GM15510 (cell line): Measurements from ENCODE around the gene SPTBN1.

Source experiments
- POLR2A ChIP-seq: IDR thresholded peaks from 3 replicates; pipeline ENCODE4 v1.6.1; 2011; ENCODE audit warnings: borderline replicate concordance; ENCODE audit not compliant: insufficient read length; ENCODE audit errors: extremely low read depth

SPTBN1 gene

DNA sequence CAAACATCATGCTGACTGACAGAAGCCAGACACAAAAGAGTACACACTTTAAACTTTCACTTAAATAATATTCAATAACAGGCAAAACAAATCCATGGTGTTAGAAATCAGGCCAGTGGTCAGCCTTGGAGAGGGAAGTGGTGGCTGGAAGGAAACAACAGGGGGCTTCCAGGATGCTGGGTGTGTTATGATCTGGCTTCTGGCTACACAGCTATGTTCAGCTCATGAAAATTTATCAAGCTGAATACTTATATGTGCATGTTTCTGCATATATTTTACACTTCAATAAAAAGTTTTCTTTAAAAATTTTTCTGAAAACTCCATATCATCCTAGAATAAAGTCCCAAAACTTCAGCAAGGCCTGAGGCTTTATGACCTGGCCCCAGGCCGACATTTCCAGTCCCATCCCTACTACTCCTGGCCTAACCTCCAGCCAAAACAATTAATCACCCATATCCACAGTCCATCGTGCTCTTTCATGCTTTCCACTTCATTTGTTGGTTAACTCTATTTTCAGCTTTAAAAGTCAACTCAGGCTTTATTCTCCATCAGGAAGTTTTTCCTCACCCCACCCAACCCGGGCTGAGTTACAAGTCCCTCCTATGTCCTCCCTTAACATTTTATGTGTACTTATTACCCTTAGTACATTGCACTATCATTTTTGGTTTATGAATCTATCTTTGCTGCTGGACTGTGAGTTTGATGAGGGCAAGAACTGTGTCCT is 27.9 kb upstream of the SPTBN1 start:
- TF ChIP-seq POLR2A, result no peak

- no peak for TF ChIP-seq POLR2A
Observed at GRCh38 chr2:54429054-54429453, 27.1 kb upstream of the SPTBN1 start.

DNA sequence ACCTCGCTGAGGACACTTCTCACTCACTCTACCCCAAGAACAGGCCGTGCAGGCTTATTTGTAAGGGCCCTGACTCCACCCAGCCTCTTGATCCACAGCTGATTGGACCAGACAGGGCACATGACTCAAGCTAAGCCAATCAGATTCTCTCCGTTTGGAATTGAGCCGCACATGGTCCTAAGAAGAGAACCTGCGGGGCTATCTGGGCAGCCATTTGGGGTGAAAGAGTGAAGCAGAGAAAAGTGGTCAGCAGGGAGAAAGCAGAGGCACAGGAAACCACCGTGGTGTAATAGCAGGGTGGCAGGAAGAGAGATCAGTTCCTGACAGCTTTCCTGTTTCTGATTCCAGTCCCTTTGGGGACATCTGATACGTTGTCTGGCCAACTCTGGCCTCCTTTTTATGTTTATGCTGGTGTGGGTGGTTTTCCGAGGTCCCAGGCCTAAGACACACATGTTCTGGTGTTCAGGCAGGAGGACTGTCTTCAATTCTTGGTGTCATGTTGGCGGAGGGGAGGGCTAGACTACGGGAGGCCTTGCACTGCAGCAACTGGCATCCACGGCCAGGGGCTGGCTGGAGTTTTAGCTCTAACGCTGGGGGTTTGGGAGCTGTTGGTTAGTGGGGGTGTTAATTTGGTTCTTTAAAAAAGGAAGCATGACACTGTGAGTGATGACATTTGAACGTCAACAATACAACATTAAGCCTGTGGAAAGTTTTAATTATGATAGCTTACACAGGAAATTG is 26.1 kb upstream of the SPTBN1 start:
- no peak for TF ChIP-seq POLR2A

DNA sequence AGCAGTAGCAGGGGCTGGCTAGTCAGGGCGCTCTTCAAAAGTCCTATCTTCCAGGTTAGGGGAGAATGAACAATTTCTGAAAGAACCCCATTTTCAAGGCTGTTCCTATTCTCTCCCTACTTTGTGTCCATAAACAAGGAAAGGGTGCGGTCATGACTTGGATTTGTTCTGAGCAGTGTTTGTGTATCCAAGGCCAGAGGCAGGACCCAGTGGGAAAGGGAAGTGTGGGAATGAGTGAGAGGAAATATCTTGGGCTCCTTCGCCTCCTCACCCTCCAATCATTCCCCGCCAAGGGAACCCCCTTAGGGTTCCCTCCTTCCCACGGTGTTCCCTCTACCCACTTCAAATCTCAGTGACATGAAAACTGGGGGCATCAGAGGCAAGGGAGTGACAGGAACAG is 25.5 kb upstream of the SPTBN1 start:
- no peak for TF ChIP-seq POLR2A

- TF ChIP-seq POLR2A, result no peak
Observed at GRCh38 chr2:54432251-54433015, 23.7 kb upstream of the SPTBN1 start.

- TF ChIP-seq POLR2A, result no peak
Observed at GRCh38 chr2:54434229-54434628, 21.9 kb upstream of the SPTBN1 start.

DNA sequence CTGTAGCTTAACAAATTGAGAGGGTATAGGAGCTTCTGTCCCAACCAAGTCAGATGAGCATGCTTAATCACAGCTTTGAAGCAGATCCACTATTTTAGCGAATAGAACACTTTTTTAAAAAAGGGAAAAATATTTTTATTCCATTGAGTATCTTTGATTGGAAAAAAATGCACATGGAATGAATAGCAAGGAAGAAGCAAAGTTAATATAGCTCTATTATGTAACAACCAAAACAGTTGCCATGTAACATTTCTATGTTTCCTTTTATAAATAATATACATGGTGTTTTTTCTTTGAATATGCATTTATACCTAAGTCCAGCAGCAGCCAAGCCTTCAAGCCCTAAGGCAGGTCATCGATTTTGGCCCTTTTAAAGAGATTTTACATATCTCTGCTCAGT is 21.4 kb upstream of the SPTBN1 start:
- TF ChIP-seq POLR2A, result no peak

- TF ChIP-seq POLR2A, result no peak
Observed at GRCh38 chr2:54435325-54436226, 20.6 kb upstream of the SPTBN1 start.

DNA sequence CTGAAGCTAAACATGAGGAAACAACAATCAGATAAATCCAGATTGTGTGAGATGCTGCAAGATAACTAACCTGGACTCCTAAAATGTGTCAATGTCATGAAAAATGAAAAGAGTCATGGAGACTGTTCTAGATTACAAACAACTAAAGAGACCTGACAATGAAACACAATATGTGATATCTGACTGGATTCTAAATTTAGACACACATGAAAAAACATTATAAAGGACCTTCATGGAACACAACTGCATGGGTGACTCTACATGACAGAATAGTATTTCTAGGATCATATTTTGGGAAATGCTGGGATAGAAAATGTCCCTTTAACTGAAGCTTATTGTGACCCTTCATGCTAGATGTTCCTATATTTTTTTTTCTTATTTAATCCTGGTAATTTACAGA is 18.5 kb upstream of the SPTBN1 start:
- TF ChIP-seq POLR2A, result no peak

GRCh38 chr2:54438271-54438670 is 17.9 kb upstream of the SPTBN1 start:
- no peak for TF ChIP-seq POLR2A

DNA sequence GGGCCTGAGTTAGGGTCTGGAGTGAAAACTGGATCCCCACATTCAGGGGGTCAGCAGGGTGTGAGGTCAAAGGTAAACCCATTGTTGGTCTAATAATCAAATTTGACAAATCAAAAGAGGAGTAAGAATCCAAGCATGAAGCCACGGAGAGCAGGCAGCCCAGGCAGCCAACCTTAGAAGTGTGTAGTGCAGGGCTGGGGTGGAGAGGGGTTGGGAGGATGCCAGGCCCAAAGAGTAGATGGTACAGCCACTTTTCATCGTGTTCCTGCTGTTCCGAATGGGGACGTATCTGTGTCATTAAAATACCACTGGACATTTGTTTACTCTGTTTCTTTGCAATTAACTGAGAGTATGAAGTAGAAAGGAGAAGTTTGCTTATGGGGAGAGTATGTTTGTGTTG is 16.5 kb upstream of the SPTBN1 start:
- no peak for TF ChIP-seq POLR2A

GRCh38 chr2:54440050-54440449 is 16.1 kb upstream of the SPTBN1 start:
- no peak for TF ChIP-seq POLR2A

DNA sequence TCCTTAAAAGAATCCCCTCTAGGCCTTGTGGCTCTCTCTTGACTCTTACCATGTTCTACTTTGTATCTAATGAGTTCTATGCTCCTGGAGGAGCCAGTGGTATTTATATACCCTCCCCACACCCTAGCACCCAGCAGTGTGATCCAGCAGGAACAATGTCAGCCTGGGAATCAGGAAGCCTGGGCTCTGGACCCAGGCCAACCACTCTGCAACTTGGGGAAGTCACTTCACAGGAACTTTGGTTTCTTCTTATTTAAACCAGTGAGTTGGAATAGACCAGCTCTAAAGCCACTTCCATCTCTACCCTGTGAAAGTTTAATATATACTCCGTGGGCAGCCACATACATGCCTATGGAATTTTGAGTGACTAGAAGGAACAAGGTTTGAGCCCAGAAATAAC is 11.6 kb upstream of the SPTBN1 start:
- no peak for TF ChIP-seq POLR2A

GRCh38 chr2:54446122-54446521 is 10.0 kb upstream of the SPTBN1 start:
- TF ChIP-seq POLR2A, result no peak

- no peak for TF ChIP-seq POLR2A
Observed at GRCh38 chr2:54446625-54447024, 9.5 kb upstream of the SPTBN1 start.

DNA sequence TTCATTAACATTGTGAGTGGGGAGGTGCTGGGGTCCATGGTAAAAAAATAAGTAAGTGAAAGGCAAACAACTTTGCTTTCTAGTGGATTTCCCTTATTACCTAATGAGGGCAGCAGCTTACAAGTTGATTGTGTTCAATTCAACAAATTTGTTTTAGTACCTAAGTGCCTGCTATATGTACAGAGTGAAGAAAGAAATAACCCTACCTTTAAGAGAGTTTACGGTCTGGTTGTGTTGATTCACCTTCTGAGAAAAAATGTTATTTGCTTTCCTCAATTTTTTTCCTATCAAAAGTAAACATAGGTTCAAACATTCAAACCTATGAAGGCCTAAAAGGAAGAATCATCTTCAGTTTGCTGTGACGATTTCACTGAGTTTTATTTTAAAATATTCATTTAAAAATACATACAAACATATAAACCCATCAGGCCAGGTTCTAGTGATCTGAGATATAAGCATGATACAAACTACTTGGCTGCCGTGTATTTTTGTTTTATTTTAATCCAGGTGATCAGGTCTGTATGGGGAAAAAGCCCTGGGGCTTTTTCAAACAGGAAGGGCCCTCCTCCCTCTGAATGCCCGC is 1.5 kb upstream of the SPTBN1 start:
- TF ChIP-seq POLR2A, result no peak
